Adrenal gland (tissue), 12 donors: ENCODE results near the gene SULT1A1. TPM values are rescaled to one million over a fixed set of nuclear protein-coding genes. Genes with fewer than 3 reads are reported as not detected.
"Not testable (repeated sequence)": the region's sequence is repeated elsewhere in the genome, so short reads cannot be mapped to it uniquely, and the experiment has no call there.

Experiments used
- DNase-seq, 7 donors: peaks; one replicate each; pipeline ENCODE4 v3.0.0-alpha.2; 2019 to 2020
- H3K27ac ChIP-seq, 5 donors: fragments of 200-600 bp; sonication (generic) in 4 of 5; 1 replicate in 3 of 5; 2 replicates in 2 of 5; pipeline versions ENCODE4 v1.5.1 to v1.8.0; 2016 to 2020; ENCODE audit warnings: mild to moderate bottlenecking in 1 of 5
- H3K27me3 ChIP-seq: fragments of 200-600 bp; 2 replicates; pipeline ENCODE4 v1.8.0; 2021
- H3K36me3 ChIP-seq, 2 donors: fragments of 200-600 bp; replicated peaks in 1 of 2; 1 replicate in 1 of 2; 2 replicates in 1 of 2; pipeline versions ENCODE4 v1.5.1 to v1.8.0; 2018 to 2022
- H3K4me1 ChIP-seq, 2 donors: fragments of 200-600 bp; replicated peaks in 1 of 2; 1 replicate in 1 of 2; 2 replicates in 1 of 2; pipeline versions ENCODE4 v1.5.1 to v1.8.0; 2018 to 2021
- H3K4me3 ChIP-seq, 4 donors: fragments of 200-600 bp; sonication (generic) in 3 of 4; one replicate each; pipeline ENCODE4 v1.5.1; 2016 to 2018
- H3K9me3 ChIP-seq, 3 donors: fragments of 200-600 bp; sonication (generic) in 1 of 3; replicated peaks in 1 of 3; 1 replicate in 2 of 3; 2 replicates in 1 of 3; pipeline versions ENCODE4 v1.5.1 to v1.8.0; 2016 to 2021
- CTCF ChIP-seq, 6 experiments: fragments of 450-650 bp in 4 of 6; fragments of 200-600 bp in 2 of 6; sonication (generic) in 1 of 6; IDR thresholded peaks; 1 replicate in 5 of 6; 2 replicates in 1 of 6; pipeline versions ENCODE4 v1.5.1 to v1.8.0; 2016 to 2021; ENCODE audit warnings: antibody characterized with exemption in 6 of 6, mild to moderate bottlenecking in 2 of 6, moderate library complexity in 1 of 6
- POLR2A ChIP-seq, 2 donors: fragments of 450-650 bp; IDR thresholded peaks; one replicate each; pipeline ENCODE4 v1.6.1; 2017; ENCODE audit warnings: antibody characterized with exemption in 2 of 2, mild to moderate bottlenecking in 2 of 2, moderate library complexity in 1 of 2
- WGBS, 4 donors: extraction: QIAGEN DNeasy Blood & Tissue Kit in 2 of 4; methylation state at CpG; one replicate each; pipeline versions ENCODE4 v1.1.5 to v1.1.7; 2013 to 2017; 5-methylcytosine and 5-hydroxymethylcytosine counted together
- intact Hi-C, 2 donors: fragments of 100-400 bp; cut with DNase I; formaldehyde crosslinking; loops; one replicate each; pipeline versions ENCODE4 v1.14.1 to v1.15.0; 2022 to 2023
- polyA plus RNA-seq, 3 donors: library from polyadenylated mRNA; stranded (reverse); fragments of 200-250 nt in 2 of 3; fragments of 350-450 nt in 1 of 3; fragmentation: Illumina TruSeq in 1 of 3; extraction: RNeasy Lipid Tissue Mini Kit (QIAGEN cat#74804) in 1 of 3; gene quantifications; one replicate each; pipeline ENCODE4 v1.2.3, GENCODE V29; 2013 to 2014
- total RNA-seq, 9 donors: library from RNA; depleted of rRNA in 4 of 9; stranded (reverse); fragments of >200 nt in 4 of 9; fragments of 120-200 nt in 1 of 9; fragmentation: NEBNext Ultra II Directional in 1 of 9; extraction: Animal tissue kit (Norgen Biotek cat#: 25700) in 1 of 9; gene quantifications; one replicate each; pipeline versions ENCODE4 v1.1.0 to v1.2.4, GENCODE V29; 2013 to 2023
- donor health status: healthy with polysubstance abuse.
- donor health status: Bipolar disorder and iron deficiency.
- donor health status: DM: yes; HTN: yes; CAD: no.
- donor health status: DM: no; HTN: no; CAD: no.
- donor health status: DM: no; HTN: no; CAD: no.
- donor health status: DM: yes; HTN: yes; CAD: no.

Gene SULT1A1
- total and polyA plus RNA-seq, 12 donors = 47.2 to 367 (median 112) TPM

- Histone ChIP-seq H3K4me3 (peak overlapping the region in 1 of 4 donors; percentile 30), H3K9me3 (no peaks in the 10 kb centered on the region), H3K4me1 (peaks cover 30 to 37% of the 10 kb centered on the region in 2 donors), H3K27me3 (no peaks in the 10 kb centered on the region), H3K36me3 (peaks cover 0 to 9% of the 10 kb centered on the region in 2 donors), H3K27ac (peak overlapping the region in 3 of 5 donors; percentile 62 to 71 (median 69))
- peak in 3 of 7 donors; percentile 12 to 49 (median 41) for DNase-seq
- WGBS, 4 donors = 67 to 74% (median 68%) methylated on average over 10 of the region's 10 CpGs
- TF ChIP-seq POLR2A (IDR thresholded peaks at IDR 0.05) (no peak), CTCF (IDR thresholded peaks at IDR 0.05) (no peak)
- intact Hi-C loops = no loop called here
Measured at GRCh38 chr16:28610595-28611191, 849 bp upstream of the SULT1A1 start.

- H3K9me3 ChIP-seq, H3K27me3 ChIP-seq: not testable (repeated sequence)
- Histone ChIP-seq H3K4me3 (peak overlapping the region in 3 of 4 donors; percentile 24 to 68 (median 40)), H3K27ac (peak overlapping the region; percentile 5 to 76 (median 71)), H3K4me1 (peaks cover 30 to 37% of the 10 kb centered on the region in 2 donors), H3K36me3 (peaks cover 0 to 25% of the 10 kb centered on the region in 2 donors)
- intact Hi-C loops = loop anchor here in 1 of 2 donors (10.0 kb wide), 1 partner anchor 114 kb away; the partner anchor contains the start of genes APOBR and CLN3
- WGBS, 4 donors = 46 to 75% (median 74%) methylated on average over 2 to 10 of the region's 11 CpGs
- DNase-seq = peak in 6 of 7 donors; percentile 22 to 63 (median 48)
Measured at GRCh38 chr16:28608867-28609596, 812 bp downstream of the SULT1A1 start.

GRCh38 chr16:28608496-28608808 lies 1.4 kb downstream of the SULT1A1 start:
- WGBS, 4 donors = 87 to 100% (median 97%) methylated on average over 4 to 7 of the region's 7 CpGs
- H3K27me3 ChIP-seq, H3K4me3 ChIP-seq, H3K9me3 ChIP-seq: not testable (repeated sequence)
- peak in 2 of 7 donors; percentile 12 to 14 for DNase-seq
- Histone ChIP-seq H3K4me1 (peaks cover 30 to 37% of the 10 kb centered on the region in 2 donors), H3K27ac (peak overlapping the region in 1 of 5 donors; percentile 56), H3K36me3 (peaks cover 0 to 25% of the 10 kb centered on the region in 2 donors)
- intact Hi-C loops = loop anchor here in 1 of 2 donors (10.0 kb wide), 1 partner anchor 114 kb away; the partner anchor contains the start of genes APOBR and CLN3

- 75 to 83% (median 80%) methylated on average over 8 to 10 of the region's 10 CpGs for WGBS, 4 donors
- H3K27me3 ChIP-seq, H3K4me3 ChIP-seq, H3K9me3 ChIP-seq: not testable (repeated sequence)
- peaks cover 0 to 25% of the 10 kb centered on the region in 2 donors for H3K36me3 ChIP-seq
- peaks cover 30 to 37% of the 10 kb centered on the region in 2 donors for H3K4me1 ChIP-seq
- DNase-seq = peak in 4 of 7 donors; percentile 36 to 47 (median 42)
- intact Hi-C loops = loop anchor here in 1 of 2 donors (10.0 kb wide), 1 partner anchor 113 kb away; the partner anchor contains the start of genes APOBR and CLN3
- H3K27ac ChIP-seq = peak overlapping the region in 2 of 5 donors; percentile 18 to 56
Measured at GRCh38 chr16:28607681-28608495, 2.0 kb downstream of the SULT1A1 start.

- Histone ChIP-seq H3K36me3 (peaks cover 0 to 25% of the 10 kb centered on the region in 2 donors), H3K27me3 (no peaks in the 10 kb centered on the region), H3K4me1 (peaks cover 30 to 37% of the 10 kb centered on the region in 2 donors), H3K27ac (no peak overlapping the region), H3K9me3 (no peaks in the 10 kb centered on the region), H3K4me3 (no peak overlapping the region)
- 91 to 98% (median 95%) methylated on average over 9 of the region's 9 CpGs for WGBS, 4 donors
- no peak for TF ChIP-seq CTCF (IDR thresholded peaks at IDR 0.05)
- intact Hi-C loops = loop anchor here in 1 of 2 donors (10.0 kb wide), 1 partner anchor 112 kb away; the partner anchor contains the start of genes APOBR and CLN3
- peak in 2 of 7 donors; percentile 10 to 39 for DNase-seq
Measured at GRCh38 chr16:28607116-28607623, 2.7 kb downstream of the SULT1A1 start.
